WTC11 (cell line): ENCODE data around the gene CHST15. TPM values are rescaled to one million over a fixed set of nuclear protein-coding genes. Genes with fewer than 3 reads are reported as not detected.
A peak's percentile ranks its signal among the peaks of the same experiment; 100 is the strongest.

Experiments
- ATAC-seq: fragments of 200-7000 bp; cut with Tn5 transposase; 2 replicates; pipeline ENCODE4 v1.10.0; 2021; ENCODE audit warnings: mild to moderate bottlenecking, moderate library complexity
- CTCF ChIA-PET: fragments of 300-600 bp; sonication (Branson Sonifier 250); formaldehyde crosslinking; loops from one replicate; lab custom pipeline; 2021; ENCODE audit warnings: antibody characterized with exemption; lab: Charles Lee
- POLR2A ChIA-PET: fragments of 350-600 bp; sonication (Branson Sonifier 250); formaldehyde crosslinking; loops from one replicate; lab custom pipeline; 2021; ENCODE audit warnings: antibody characterized with exemption; lab: Charles Lee
- DNase-seq: peaks from one replicate; pipeline ENCODE4 v3.0.0; 2021; ENCODE audit warnings: low spot score
- H3K27ac Mint-ChIP-seq: 2 replicates; pipeline ENCODE4 v1.8.0; 2021; ENCODE audit warnings: mixed read lengths
- H3K27me3 Mint-ChIP-seq: 2 replicates; pipeline ENCODE4 v1.8.0; 2021; ENCODE audit warnings: low read depth, mild to moderate bottlenecking, moderate library complexity, mixed read lengths
- H3K36me3 Mint-ChIP-seq: 2 replicates; pipeline ENCODE4 v1.8.0; 2021; ENCODE audit warnings: mixed read lengths
- H3K4me1 Mint-ChIP-seq: 2 replicates; pipeline ENCODE4 v1.8.0; 2022; ENCODE audit warnings: mixed read lengths
- H3K4me3 Mint-ChIP-seq: 2 replicates; pipeline ENCODE4 v1.8.0; 2021; ENCODE audit warnings: mild to moderate bottlenecking, moderate library complexity, mixed read lengths
- H3K9me3 Mint-ChIP-seq: 2 replicates; pipeline ENCODE4 v1.8.0; 2021; ENCODE audit warnings: mixed read lengths
- AFF4 ChIP-seq: sonication (generic); formaldehyde crosslinking; IDR thresholded peaks from 2 replicates; pipeline ENCODE4 v1.8.1; 2023; ENCODE audit warnings: mild to moderate bottlenecking, missing genetic modification reagents, borderline replicate concordance
- ATF2 ChIP-seq: sonication (generic); formaldehyde crosslinking; IDR thresholded peaks from 2 replicates; pipeline ENCODE4 v1.8.1; 2022; ENCODE audit warnings: low read depth, missing genetic modification reagents, borderline replicate concordance
- CREM ChIP-seq: sonication (generic); formaldehyde crosslinking; IDR thresholded peaks from 2 replicates; pipeline ENCODE4 v1.8.1; 2022; ENCODE audit warnings: mild to moderate bottlenecking, missing genetic modification reagents, moderate library complexity
- E2F4 ChIP-seq: sonication (generic); formaldehyde crosslinking; IDR thresholded peaks from 2 replicates; pipeline ENCODE4 v1.8.1; 2022; ENCODE audit warnings: low read depth, mild to moderate bottlenecking, moderate library complexity, missing genetic modification reagents, borderline replicate concordance
- ESRRA ChIP-seq: sonication (generic); formaldehyde crosslinking; IDR thresholded peaks from 2 replicates; pipeline ENCODE4 v1.8.1; 2022; ENCODE audit warnings: mild to moderate bottlenecking, missing genetic modification reagents, borderline replicate concordance
- JUN ChIP-seq: sonication (generic); formaldehyde crosslinking; IDR thresholded peaks from 2 replicates; pipeline ENCODE4 v1.8.0; 2023; ENCODE audit warnings: mild to moderate bottlenecking, missing genetic modification reagents
- MAX ChIP-seq: sonication (generic); formaldehyde crosslinking; IDR thresholded peaks from 2 replicates; pipeline ENCODE4 v1.8.0; 2022; ENCODE audit warnings: mild to moderate bottlenecking, missing genetic modification reagents
- NFE2L1 ChIP-seq: sonication (generic); formaldehyde crosslinking; IDR thresholded peaks from 2 replicates; pipeline ENCODE4 v1.8.1; 2023; ENCODE audit warnings: missing genetic modification reagents
- NR1H2 ChIP-seq: sonication (generic); formaldehyde crosslinking; IDR thresholded peaks from 2 replicates; pipeline ENCODE4 v1.9.0; 2021; ENCODE audit warnings: mild to moderate bottlenecking, moderate library complexity, missing genetic modification reagents
- PRRX2 ChIP-seq: fragments of 250-450 bp; sonication (Bioruptor Pico); IDR thresholded peaks from 2 replicates; pipeline ENCODE4 v1.8.0; 2021; ENCODE audit warnings: mild to moderate bottlenecking
- RELA ChIP-seq: sonication (generic); formaldehyde crosslinking; IDR thresholded peaks from 2 replicates; pipeline ENCODE4 v1.8.1; 2022; ENCODE audit warnings: missing genetic modification reagents, mild to moderate bottlenecking, borderline replicate concordance
- RORB ChIP-seq: fragments of 250-450 bp; sonication (Bioruptor Pico); IDR thresholded peaks from 2 replicates; pipeline ENCODE4 v1.9.0; 2021; ENCODE audit warnings: mild to moderate bottlenecking
- TCF7 ChIP-seq: sonication (generic); formaldehyde crosslinking; IDR thresholded peaks from 2 replicates; pipeline ENCODE4 v1.8.0; 2022; ENCODE audit warnings: mild to moderate bottlenecking, low read depth, missing genetic modification reagents, moderate library complexity
- ZBTB21 ChIP-seq: sonication (generic); formaldehyde crosslinking; IDR thresholded peaks from 2 replicates; pipeline ENCODE4 v1.8.1; 2023; ENCODE audit warnings: mild to moderate bottlenecking, missing genetic modification reagents, borderline replicate concordance
- ZNF219 ChIP-seq: sonication (generic); formaldehyde crosslinking; IDR thresholded peaks from 2 replicates; pipeline ENCODE4 v1.8.0; 2023; ENCODE audit warnings: missing genetic modification reagents, mild to moderate bottlenecking, borderline replicate concordance
- ZNF281 ChIP-seq: sonication (generic); formaldehyde crosslinking; IDR thresholded peaks from 2 replicates; pipeline ENCODE4 v1.8.0; 2023; ENCODE audit warnings: mild to moderate bottlenecking, missing genetic modification reagents
- ZNF396 ChIP-seq: fragments of 250-450 bp; sonication (Bioruptor Pico); IDR thresholded peaks from 2 replicates; pipeline ENCODE4 v1.8.0; 2021; ENCODE audit warnings: mild to moderate bottlenecking, moderate library complexity, borderline replicate concordance
- total RNA-seq: library from RNA; stranded (reverse); gene quantifications from 3 replicates; pipeline ENCODE4 v1.2.3, GENCODE V29; 2021
- TF ChIP-seq, protein P1 (sequence below): sonication (generic); formaldehyde crosslinking; IDR thresholded peaks from 2 replicates; pipeline ENCODE4 v1.8.0; 2022; ENCODE audit warnings: mild to moderate bottlenecking, missing genetic modification reagents

The CHST15 gene
- total RNA-seq, 1 experiment from 2014 or later: 10.7 TPM

DNA sequence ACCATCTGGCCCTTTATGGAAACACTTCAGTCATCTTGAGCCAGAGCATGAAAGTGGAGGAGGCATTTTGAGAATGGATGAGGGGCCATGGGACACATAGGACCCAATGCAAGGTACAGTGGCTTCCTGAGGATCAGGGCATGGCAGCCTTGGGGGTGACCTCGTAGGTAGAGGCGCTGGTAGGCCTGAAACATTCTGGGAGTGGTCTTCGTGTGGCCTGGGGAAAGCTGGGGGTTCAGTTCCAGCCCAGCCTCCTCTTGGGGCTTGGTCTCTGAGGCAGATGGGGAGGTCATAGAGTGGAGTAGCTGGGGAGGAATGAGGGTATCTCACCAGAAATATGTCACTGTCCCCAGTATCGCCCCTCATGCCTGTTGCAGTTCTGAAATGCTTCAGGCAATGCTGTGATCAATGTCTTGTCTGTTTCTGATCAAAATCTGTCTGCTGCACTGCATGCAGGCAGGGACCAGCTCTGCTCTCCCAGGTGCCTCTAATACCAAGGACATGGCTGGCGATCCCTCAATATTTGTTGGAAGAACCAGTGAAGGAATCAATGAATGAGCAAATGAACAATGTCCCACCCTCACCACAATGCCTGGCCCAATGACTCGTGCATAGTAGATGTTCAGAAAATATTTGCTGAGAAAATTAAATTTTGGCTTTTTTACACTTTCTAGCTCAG, 90.9 kb downstream of the CHST15 start:
- ChIA-PET CTCF (interaction anchor here (1.0 kb wide), 1 partner anchor 8 kb away, joined by 3 read pairs; no protein-coding TSS in a partner anchor), POLR2A (no interaction called here)
- Mint-ChIP-seq H3K4me3 (no peak overlapping the region), H3K27me3 (no peaks in the 10 kb centered on the region), H3K9me3 (no peaks in the 10 kb centered on the region), H3K27ac (peak overlapping the region; percentile 93), H3K4me1 (peaks cover 10% of the 10 kb centered on the region), H3K36me3 (no peaks in the 10 kb centered on the region)
- ATAC-seq: no peak
- no peak for DNase-seq
- TF ChIP-seq AFF4 (CRISPR knock-in tag) (no peak), ZBTB21 (CRISPR knock-in tag) (no peak), E2F4 (CRISPR knock-in tag) (no peak), NR1H2 (no peak), ZNF219 (CRISPR knock-in tag) (no peak), TCF7 (CRISPR knock-in tag) (no peak), RELA (CRISPR knock-in tag) (no peak), JUN (CRISPR knock-in tag) (no peak), ZNF396 (CRISPR knock-in tag) (no peak), MAX (CRISPR knock-in tag) (no peak), PRRX2 (CRISPR knock-in tag) (no peak), ESRRA (CRISPR knock-in tag) (no peak), CREM (CRISPR knock-in tag) (no peak), ZNF281 (CRISPR knock-in tag) (no peak), ATF2 (CRISPR knock-in tag) (no peak), NFE2L1 (no peak), RORB (CRISPR knock-in tag) (no peak)
- TF ChIP-seq, protein P1, sequence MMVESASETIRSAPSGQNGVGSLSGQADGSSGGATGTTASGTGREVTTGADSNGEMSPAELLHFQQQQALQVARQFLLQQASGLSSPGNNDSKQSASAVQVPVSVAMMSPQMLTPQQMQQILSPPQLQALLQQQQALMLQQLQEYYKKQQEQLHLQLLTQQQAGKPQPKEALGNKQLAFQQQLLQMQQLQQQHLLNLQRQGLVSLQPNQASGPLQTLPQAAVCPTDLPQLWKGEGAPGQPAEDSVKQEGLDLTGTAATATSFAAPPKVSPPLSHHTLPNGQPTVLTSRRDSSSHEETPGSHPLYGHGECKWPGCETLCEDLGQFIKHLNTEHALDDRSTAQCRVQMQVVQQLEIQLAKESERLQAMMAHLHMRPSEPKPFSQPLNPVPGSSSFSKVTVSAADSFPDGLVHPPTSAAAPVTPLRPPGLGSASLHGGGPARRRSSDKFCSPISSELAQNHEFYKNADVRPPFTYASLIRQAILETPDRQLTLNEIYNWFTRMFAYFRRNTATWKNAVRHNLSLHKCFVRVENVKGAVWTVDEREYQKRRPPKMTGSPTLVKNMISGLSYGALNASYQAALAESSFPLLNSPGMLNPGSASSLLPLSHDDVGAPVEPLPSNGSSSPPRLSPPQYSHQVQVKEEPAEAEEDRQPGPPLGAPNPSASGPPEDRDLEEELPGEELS (CRISPR knock-in tag): no peak
